HCT116 (cell line): ENCODE measurements around the gene MUC3A. TPM values are rescaled to one million over a fixed set of nuclear protein-coding genes. Genes with fewer than 3 reads are reported as not detected.

Experiments
- ATAC-seq: fragments of 200-7000 bp; cut with Tn5 transposase; 2 replicates; pipeline ENCODE4 v1.9.1; 2020; ENCODE audit warnings: mild to moderate bottlenecking, moderate library complexity
- BruUV-seq: library from RNA; stranded (reverse); fragments of 400-500 nt; replicated peaks from 2 replicates; lab custom pipeline; 2021; lab: Mats Ljungman, UMichigan
- CTCF ChIA-PET: fragments of 300-600 bp; sonication (Branson Sonifier 250); formaldehyde crosslinking; loops from one replicate; lab custom pipeline; 2021; ENCODE audit warnings: antibody characterized with exemption; lab: Charles Lee
- POLR2A ChIA-PET: fragments of 300-600, 350-600 bp; sonication (Branson Sonifier 250); formaldehyde crosslinking; loops from one replicate; lab custom pipeline; 2021; ENCODE audit warnings: antibody characterized with exemption; lab: Charles Lee
- RAD21 ChIA-PET, 2 experiments: fragments of 300-600 bp; sonication (Branson Sonifier 250); formaldehyde crosslinking; loops; one replicate each; lab custom pipeline; 2023; ENCODE audit warnings: low total read pairs in 2 of 2; ENCODE audit not compliant: uncharacterized antibody in 2 of 2, unreplicated experiment in 2 of 2, low non-redundant PET in 1 of 2; lab: Charles Lee
- DNase-seq: peaks from one replicate; pipeline ENCODE4 v3.0.0-alpha.2; 2010; ENCODE audit warnings: low read depth, low spot score
- H2AFZ ChIP-seq: fragments of 200-600 bp; shearing (Covaris generic), sonication (generic); 2 replicates; pipeline ENCODE4 v1.6.1; 2017; ENCODE audit warnings: low read depth, mixed run types, mixed read lengths, antibody characterized with exemption, low read length; ENCODE audit not compliant: poor library complexity, severe bottlenecking
- H3K27ac ChIP-seq: 2 replicates; pipeline ENCODE4 v1.5.1; 2012; ENCODE audit warnings: low read depth, low read length
- H3K27me3 ChIP-seq: fragments of 200-600 bp; sonication (generic); 2 replicates; pipeline ENCODE4 v1.6.1; 2016; ENCODE audit warnings: mixed run types, low read length, mixed read lengths; ENCODE audit not compliant: insufficient read depth
- H3K36me3 ChIP-seq, 2 experiments: fragments of 200-500 bp in 1 of 2; fragments of 200-600 bp in 1 of 2; sonication (Bioruptor generic) in 1 of 2; sonication (generic) in 1 of 2; 2 replicates each; pipeline versions ENCODE4 v1.5.1 to v1.6.1; 2014 to 2016; ENCODE audit warnings: low read length in 2 of 2, inconsistent platforms in 1 of 2, mixed read lengths in 1 of 2, mixed run types in 1 of 2; ENCODE audit not compliant: insufficient read depth in 2 of 2, control insufficient read depth in 1 of 2
- H3K4me1 ChIP-seq, 2 experiments: fragments of 200-600 bp in 1 of 2; sonication (generic) in 1 of 2; 2 replicates each; pipeline versions ENCODE4 v1.5.1 to v1.6.1; 2012 to 2017; ENCODE audit warnings: low read length in 2 of 2, inconsistent platforms in 1 of 2, mild to moderate bottlenecking in 1 of 2, mixed read lengths in 1 of 2, mixed run types in 1 of 2, moderate library complexity in 1 of 2; ENCODE audit not compliant: insufficient read depth in 2 of 2, control insufficient read depth in 1 of 2
- H3K4me2 ChIP-seq: fragments of 200-600 bp; sonication (generic); 2 replicates; pipeline ENCODE4 v1.6.1; 2017; ENCODE audit warnings: mixed run types, low read length, mixed read lengths
- H3K4me3 ChIP-seq, 2 experiments: fragments of 200-600 bp in 1 of 2; sonication (generic) in 1 of 2; replicated peaks in 1 of 2; 2 replicates each; pipeline ENCODE4 v1.5.1; 2011 to 2016; ENCODE audit warnings: low read length in 2 of 2, control low read depth in 1 of 2, low read depth in 1 of 2, mild to moderate bottlenecking in 1 of 2, mixed read lengths in 1 of 2, mixed run types in 1 of 2
- H3K79me2 ChIP-seq: fragments of 200-600 bp; sonication (generic); 2 replicates; pipeline ENCODE4 v1.6.1; 2017; ENCODE audit warnings: mild to moderate bottlenecking, mixed run types, low read length, moderate library complexity, mixed read lengths; ENCODE audit not compliant: insufficient read depth
- H3K9ac ChIP-seq: fragments of 200-600 bp; sonication (generic); 2 replicates; pipeline ENCODE4 v1.6.1; 2016; ENCODE audit warnings: low read length, mixed read lengths
- H3K9me2 ChIP-seq: fragments of 200-600 bp; sonication (generic), shearing (Covaris generic); 2 replicates; pipeline ENCODE4 v1.6.1; 2017; ENCODE audit warnings: mixed run types, mild to moderate bottlenecking, moderate library complexity; ENCODE audit not compliant: insufficient read depth
- H3K9me3 ChIP-seq, 2 experiments: fragments of 200-500 bp in 1 of 2; fragments of 200-600 bp in 1 of 2; sonication (Bioruptor generic) in 1 of 2; sonication (generic) in 1 of 2; 2 replicates each; pipeline ENCODE4 v1.6.1; 2014 to 2017; ENCODE audit warnings: low read length in 2 of 2, mixed read lengths in 2 of 2, inconsistent platforms in 1 of 2, low read depth in 1 of 2, mild to moderate bottlenecking in 1 of 2, mixed run types in 1 of 2, moderate library complexity in 1 of 2; ENCODE audit not compliant: control insufficient read depth in 1 of 2, insufficient read depth in 1 of 2
- H4K20me1 ChIP-seq: fragments of 200-600 bp; sonication (generic), shearing (Covaris generic); 2 replicates; pipeline ENCODE4 v1.6.1; 2017; ENCODE audit warnings: mixed run types, mild to moderate bottlenecking, moderate library complexity; ENCODE audit not compliant: insufficient read depth
- CEBPB ChIP-seq: IDR thresholded peaks from 2 replicates; pipeline ENCODE4 v1.6.1; 2012; ENCODE audit warnings: low read depth
- EZH2 ChIP-seq: fragments of 200-600 bp; sonication (generic); IDR thresholded peaks from 2 replicates; pipeline ENCODE4 v1.6.1; 2017; ENCODE audit warnings: antibody characterized with exemption, mixed run types
- EZH2phosphoT487 ChIP-seq: fragments of 200-600 bp; IDR thresholded peaks from 2 replicates; pipeline ENCODE4 v1.6.1; 2018; ENCODE audit warnings: antibody characterized with exemption, borderline replicate concordance
- FOSL1 ChIP-seq: IDR thresholded peaks from 2 replicates; pipeline ENCODE4 v1.6.1; 2012; ENCODE audit warnings: low read depth
- POLR2AphosphoS5 ChIP-seq: IDR thresholded peaks from 2 replicates; pipeline ENCODE4 v1.6.1; 2011; ENCODE audit warnings: mild to moderate bottlenecking, low read depth, low read length, moderate library complexity
- SIN3A ChIP-seq: IDR thresholded peaks from 2 replicates; pipeline ENCODE4 v1.6.1; 2012; ENCODE audit warnings: low read depth
- SP1 ChIP-seq: IDR thresholded peaks from 2 replicates; pipeline ENCODE4 v1.6.1; 2012; ENCODE audit warnings: low read depth
- SRF ChIP-seq: IDR thresholded peaks from 2 replicates; pipeline ENCODE4 v1.6.1; 2012; ENCODE audit warnings: low read depth
- TCF7L2 ChIP-seq: IDR thresholded peaks from 2 replicates; pipeline ENCODE4 v1.7.0; 2011; ENCODE audit warnings: borderline replicate concordance, inconsistent platforms; ENCODE audit not compliant: insufficient read depth, insufficient read length; ENCODE audit errors: extremely low read depth
- YY1 ChIP-seq: IDR thresholded peaks from 2 replicates; pipeline ENCODE4 v1.6.1; 2011; ENCODE audit warnings: low read length, low read depth, moderate library complexity, mild to moderate bottlenecking; ENCODE audit not compliant: insufficient replicate concordance; ENCODE audit errors: extremely low read depth
- ZFX ChIP-seq: fragments of 450-650 bp; IDR thresholded peaks from 2 replicates; pipeline ENCODE4 v1.6.1; 2017
- intact Hi-C: fragments of 100-400 bp; cut with micrococcal nuclease; formaldehyde crosslinking; loops from 2 replicates; pipeline ENCODE4 v1.10.0; 2022
- total RNA-seq: library from RNA; stranded (reverse); gene quantifications from one replicate; pipeline ENCODE4 v1.2.1, GENCODE V29; 2021; ENCODE audit not compliant: unreplicated experiment
- TF ChIP-seq, protein P1 (sequence below): IDR thresholded peaks from 2 replicates; pipeline ENCODE4 v1.6.1; 2012
- TF ChIP-seq, protein P2 (sequence below): IDR thresholded peaks from 2 replicates; pipeline ENCODE4 v1.6.1; 2012
- TF ChIP-seq, protein P3 (sequence below): IDR thresholded peaks from 2 replicates; pipeline ENCODE4 v1.6.1; 2012; ENCODE audit warnings: low read depth

Gene MUC3A
- total RNA-seq, 1 experiment from 2014 or later, result 30.8 TPM

DNA sequence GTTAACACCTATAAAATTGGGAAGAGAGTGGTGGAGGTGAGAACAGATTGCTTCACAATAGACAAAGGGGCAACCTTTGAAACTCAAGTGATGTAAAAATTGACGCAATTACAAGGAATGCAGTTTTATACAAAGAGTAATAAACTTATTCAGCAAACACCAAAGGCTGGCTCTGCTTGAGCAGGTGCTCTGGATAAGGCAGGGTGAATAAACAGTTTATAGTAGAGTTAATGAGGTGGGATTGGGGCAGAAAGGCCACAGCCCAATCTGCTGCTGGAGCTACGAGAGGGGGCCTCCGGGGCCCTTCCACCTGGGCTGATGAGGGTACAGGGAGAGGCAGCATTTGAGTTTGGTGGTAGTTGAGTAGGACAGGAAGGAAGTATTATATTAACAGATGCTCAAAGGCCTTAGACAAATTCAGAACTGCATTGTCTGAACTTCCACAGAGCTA, 26.1 kb downstream of the MUC3A start:
- ChIA-PET CTCF (interaction anchor here (1.8 kb wide), 1 partner anchor 10 kb away, joined by 7 read pairs; no protein-coding TSS in a partner anchor), POLR2A (no interaction called here), RAD21 (no interaction called here)
- H3K9me3 ChIP-seq, result no peaks in the 10 kb centered on the region
- no peak for TF ChIP-seq POLR2AphosphoS5
- TF ChIP-seq CEBPB, result no peak
- no peak for TF ChIP-seq TCF7L2
- TF ChIP-seq, protein P1, sequence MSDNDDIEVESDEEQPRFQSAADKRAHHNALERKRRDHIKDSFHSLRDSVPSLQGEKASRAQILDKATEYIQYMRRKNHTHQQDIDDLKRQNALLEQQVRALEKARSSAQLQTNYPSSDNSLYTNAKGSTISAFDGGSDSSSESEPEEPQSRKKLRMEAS, result no peak
- no peak for TF ChIP-seq SRF
- no peak for TF ChIP-seq YY1
- no peak for TF ChIP-seq FOSL1
- no peak for TF ChIP-seq ZFX
- TF ChIP-seq, protein P2, sequence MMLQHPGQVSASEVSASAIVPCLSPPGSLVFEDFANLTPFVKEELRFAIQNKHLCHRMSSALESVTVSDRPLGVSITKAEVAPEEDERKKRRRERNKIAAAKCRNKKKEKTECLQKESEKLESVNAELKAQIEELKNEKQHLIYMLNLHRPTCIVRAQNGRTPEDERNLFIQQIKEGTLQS, result no peak
- TF ChIP-seq, protein P3, sequence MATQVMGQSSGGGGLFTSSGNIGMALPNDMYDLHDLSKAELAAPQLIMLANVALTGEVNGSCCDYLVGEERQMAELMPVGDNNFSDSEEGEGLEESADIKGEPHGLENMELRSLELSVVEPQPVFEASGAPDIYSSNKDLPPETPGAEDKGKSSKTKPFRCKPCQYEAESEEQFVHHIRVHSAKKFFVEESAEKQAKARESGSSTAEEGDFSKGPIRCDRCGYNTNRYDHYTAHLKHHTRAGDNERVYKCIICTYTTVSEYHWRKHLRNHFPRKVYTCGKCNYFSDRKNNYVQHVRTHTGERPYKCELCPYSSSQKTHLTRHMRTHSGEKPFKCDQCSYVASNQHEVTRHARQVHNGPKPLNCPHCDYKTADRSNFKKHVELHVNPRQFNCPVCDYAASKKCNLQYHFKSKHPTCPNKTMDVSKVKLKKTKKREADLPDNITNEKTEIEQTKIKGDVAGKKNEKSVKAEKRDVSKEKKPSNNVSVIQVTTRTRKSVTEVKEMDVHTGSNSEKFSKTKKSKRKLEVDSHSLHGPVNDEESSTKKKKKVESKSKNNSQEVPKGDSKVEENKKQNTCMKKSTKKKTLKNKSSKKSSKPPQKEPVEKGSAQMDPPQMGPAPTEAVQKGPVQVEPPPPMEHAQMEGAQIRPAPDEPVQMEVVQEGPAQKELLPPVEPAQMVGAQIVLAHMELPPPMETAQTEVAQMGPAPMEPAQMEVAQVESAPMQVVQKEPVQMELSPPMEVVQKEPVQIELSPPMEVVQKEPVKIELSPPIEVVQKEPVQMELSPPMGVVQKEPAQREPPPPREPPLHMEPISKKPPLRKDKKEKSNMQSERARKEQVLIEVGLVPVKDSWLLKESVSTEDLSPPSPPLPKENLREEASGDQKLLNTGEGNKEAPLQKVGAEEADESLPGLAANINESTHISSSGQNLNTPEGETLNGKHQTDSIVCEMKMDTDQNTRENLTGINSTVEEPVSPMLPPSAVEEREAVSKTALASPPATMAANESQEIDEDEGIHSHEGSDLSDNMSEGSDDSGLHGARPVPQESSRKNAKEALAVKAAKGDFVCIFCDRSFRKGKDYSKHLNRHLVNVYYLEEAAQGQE, result no peak
- no peak for TF ChIP-seq EZH2phosphoT487
- TF ChIP-seq EZH2, result no peak
- TF ChIP-seq SP1, result no peak
- no peak for TF ChIP-seq SIN3A
- no peak overlapping the region for H3K27ac ChIP-seq
- no peaks in the 10 kb centered on the region for H3K36me3 ChIP-seq
- no peak for ATAC-seq
- BruUV-seq, result no TSS peak
- intact Hi-C loops, result no loop called here
- no peaks in the 10 kb centered on the region for H3K27me3 ChIP-seq
- H3K9ac ChIP-seq, result no peak overlapping the region
- DNase-seq, result no peak
- no peak overlapping the region for H3K4me2 ChIP-seq
- no peaks in the 10 kb centered on the region for H4K20me1 ChIP-seq
- no peak overlapping the region for H2AFZ ChIP-seq
- no peaks in the 10 kb centered on the region for H3K9me2 ChIP-seq
- no peaks in the 10 kb centered on the region for H3K79me2 ChIP-seq
- no peaks in the 10 kb centered on the region for H3K4me1 ChIP-seq
- no peak overlapping the region for H3K4me3 ChIP-seq
